GM12874 (cell line): ENCODE data around the gene LGALS3.

Experiments
- CTCF ChIP-seq: IDR thresholded peaks from 2 replicates; pipeline ENCODE4 v1.5.1; 2011; ENCODE audit warnings: low read depth, mild to moderate bottlenecking, control low read depth, low read length, moderate library complexity; ENCODE audit not compliant: insufficient read depth

The LGALS3 gene

GRCh38 chr14:55129086-55129427, at the start of gene LGALS3:
Gene LGALS3, plus strand, starts transcription at chr14:55129252. Its CDS starts 8,122 bp downstream, at chr14:55137374.
- TF ChIP-seq CTCF: no peak

GRCh38 chr14:55084401-55085059, 44.5 kb upstream of the LGALS3 start:
- TF ChIP-seq CTCF: no peak

DNA sequence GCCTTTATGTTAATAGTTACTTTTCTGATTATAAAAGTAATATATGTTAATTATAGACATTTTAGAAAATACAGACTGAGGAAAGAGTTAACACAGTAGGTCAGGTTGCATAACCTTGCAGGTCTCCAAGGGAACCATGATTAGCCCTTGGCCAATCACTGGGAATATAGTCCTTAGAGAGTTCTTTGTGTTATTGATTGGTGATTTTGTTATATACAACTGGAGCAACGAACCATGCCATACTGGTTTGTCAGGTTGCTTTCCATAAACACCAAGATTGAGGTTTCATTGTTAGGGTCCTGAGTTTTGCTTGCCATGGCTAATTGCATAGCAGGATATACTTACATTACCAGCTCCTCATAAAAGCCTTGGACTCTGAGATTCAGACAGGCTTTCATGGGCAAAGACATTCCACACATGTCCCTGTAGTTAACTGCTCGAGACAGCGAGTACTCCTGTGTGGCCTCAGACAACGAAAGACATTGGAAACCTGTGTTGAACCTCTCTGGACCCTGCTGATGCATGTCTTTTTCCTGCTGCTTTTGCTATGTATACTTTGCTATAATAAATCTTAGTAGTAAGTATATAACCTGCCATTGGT, 43.9 kb upstream of the LGALS3 start:
- TF ChIP-seq CTCF: no peak

GRCh38 chr14:55086938-55087337, 42.1 kb upstream of the LGALS3 start:
- TF ChIP-seq CTCF: no peak

DNA sequence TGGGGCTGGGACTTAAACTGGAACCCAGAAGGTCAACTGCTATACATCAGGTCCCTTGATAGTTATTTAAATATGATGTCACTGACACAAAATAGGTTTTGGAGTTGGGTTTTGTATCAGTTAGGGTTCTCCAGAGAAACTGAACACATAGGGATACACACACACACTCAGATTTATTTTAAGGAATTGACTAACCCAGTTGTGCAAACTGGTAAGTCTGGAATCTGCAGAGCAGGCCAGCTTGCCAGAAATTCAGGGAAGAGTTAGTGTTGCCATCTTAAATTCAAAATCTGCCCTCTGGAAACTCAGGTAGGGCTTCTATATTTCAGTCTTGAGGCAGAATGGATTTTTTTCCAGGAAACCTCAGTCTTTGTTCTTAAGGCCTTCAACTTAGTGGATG, 40.7 kb upstream of the LGALS3 start:
- TF ChIP-seq CTCF: no peak

- TF ChIP-seq CTCF: no peak
Observed at GRCh38 chr14:55092341-55092740, 36.7 kb upstream of the LGALS3 start.

DNA sequence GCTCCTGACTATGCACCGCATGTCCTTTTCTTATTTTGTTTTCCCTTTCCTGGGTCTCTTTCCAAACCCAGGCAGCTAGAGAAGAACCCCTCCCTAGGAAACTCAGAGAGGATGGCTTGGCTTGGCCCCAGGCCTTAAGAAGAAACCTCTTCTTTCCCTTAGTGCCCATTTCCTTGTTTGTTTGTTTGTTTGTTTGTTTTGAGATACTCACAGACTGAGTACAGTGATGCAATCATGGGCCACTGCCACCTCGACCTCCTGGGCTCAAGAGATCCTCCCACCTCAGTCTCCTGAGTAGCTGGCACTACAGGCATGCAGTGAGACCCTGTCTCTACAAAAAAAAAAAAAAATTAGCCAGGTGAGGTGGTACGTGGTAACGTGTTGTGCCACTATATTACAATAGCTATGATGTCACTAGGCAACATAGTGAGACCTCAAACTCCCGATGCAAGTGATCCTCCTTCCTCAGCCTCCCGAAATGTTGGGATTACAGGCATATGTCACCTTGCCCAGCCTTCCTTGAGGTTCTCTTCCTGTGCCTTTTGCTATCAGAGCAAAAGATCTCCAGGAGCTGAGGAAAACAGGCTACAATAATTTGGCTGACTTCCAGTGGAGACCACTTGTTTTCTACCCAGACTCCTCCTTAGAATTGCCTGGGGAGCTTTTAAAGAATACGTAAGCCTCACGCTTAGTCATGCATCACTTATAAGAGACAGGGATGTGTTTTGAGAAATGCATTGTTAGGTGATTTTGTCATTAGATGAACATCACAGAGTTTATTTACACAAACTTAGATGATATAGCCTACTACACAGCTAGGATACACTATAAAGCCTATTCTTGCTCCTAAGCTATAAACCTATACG, 34.5 kb upstream of the LGALS3 start:
- no peak for TF ChIP-seq CTCF
